ENCODE data around the gene NOTCH1. TPM values are rescaled to one million over a fixed set of nuclear protein-coding genes. Genes with fewer than 3 reads are reported as not detected.

NOTCH1 gene
- total RNA-seq, 1 donor from 2014 or later = 113 TPM

DNA sequence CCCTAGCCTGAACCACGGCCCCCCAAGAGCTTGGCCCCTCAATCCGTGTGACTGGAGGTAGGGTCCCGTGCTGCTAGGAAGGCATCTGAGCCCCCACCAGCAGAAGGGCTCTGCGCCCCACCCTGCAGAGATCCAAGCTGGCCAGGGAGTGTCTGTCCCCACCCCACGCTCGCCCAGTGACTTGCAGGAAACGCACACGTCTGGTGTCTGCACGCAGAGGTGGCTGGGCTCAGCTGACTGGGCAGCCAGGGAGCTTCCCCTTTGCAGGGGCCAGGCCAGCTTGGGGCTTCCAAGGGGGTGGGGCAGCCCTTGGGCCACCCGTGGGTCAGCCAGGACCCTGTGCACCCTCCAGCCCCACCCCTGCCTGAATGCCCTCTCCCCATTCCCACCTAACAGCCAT, 24.3 kb downstream of the NOTCH1 start:
- intact Hi-C loops (cut with micrococcal nuclease) = no loop called here
- Mint-ChIP-seq H3K36me3 (ENCODE audit: low read depth) (peaks cover 8% of the 10 kb centered on the region), H3K27ac (no peak overlapping the region)

DNA sequence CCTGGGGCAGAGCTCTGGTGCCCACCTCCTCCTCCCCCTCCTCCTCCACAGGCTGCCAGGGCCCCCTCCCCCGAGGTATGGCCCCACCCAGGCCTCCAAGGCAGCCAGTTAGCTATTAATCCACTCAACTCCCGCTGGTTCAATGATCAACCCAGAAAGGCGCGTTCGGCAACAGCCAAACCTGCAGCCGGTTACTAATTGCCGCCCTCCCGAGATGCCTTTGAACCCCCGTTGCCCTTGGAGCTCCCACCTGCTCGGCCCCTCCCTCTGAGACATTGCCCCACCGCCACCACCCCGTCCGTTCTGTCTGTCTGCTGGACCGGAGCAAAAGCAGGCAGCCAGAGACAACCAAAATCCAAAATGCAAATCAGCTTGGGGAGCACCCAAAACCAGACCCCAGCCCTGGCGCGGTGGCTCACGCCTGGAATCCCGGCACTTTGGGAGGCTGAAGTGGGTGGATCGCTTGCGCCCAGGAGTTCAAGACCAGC, 25.8 kb downstream of the NOTCH1 start:
- H3K4me1 Mint-ChIP-seq = no peaks in the 10 kb centered on the region
- no peaks in the 10 kb centered on the region for H3K27me3 Mint-ChIP-seq
- H3K36me3 Mint-ChIP-seq (ENCODE audit: low read depth) = peaks cover 8% of the 10 kb centered on the region
- DNase-seq = no peak
- intact Hi-C loops (cut with micrococcal nuclease) = no loop called here
- H3K4me3 Mint-ChIP-seq = no peak overlapping the region
- no peak overlapping the region for H3K27ac Mint-ChIP-seq
- H3K9me3 Mint-ChIP-seq = no peaks in the 10 kb centered on the region

More for the DNA sequence above, 24.3 kb downstream of the NOTCH1 start:
- no peaks in the 10 kb centered on the region for H3K4me1 Mint-ChIP-seq
- H3K9me3 Mint-ChIP-seq = no peaks in the 10 kb centered on the region
- H3K4me3 Mint-ChIP-seq = no peak overlapping the region
- H3K27me3 Mint-ChIP-seq = no peaks in the 10 kb centered on the region
- no peak for DNase-seq

DNA sequence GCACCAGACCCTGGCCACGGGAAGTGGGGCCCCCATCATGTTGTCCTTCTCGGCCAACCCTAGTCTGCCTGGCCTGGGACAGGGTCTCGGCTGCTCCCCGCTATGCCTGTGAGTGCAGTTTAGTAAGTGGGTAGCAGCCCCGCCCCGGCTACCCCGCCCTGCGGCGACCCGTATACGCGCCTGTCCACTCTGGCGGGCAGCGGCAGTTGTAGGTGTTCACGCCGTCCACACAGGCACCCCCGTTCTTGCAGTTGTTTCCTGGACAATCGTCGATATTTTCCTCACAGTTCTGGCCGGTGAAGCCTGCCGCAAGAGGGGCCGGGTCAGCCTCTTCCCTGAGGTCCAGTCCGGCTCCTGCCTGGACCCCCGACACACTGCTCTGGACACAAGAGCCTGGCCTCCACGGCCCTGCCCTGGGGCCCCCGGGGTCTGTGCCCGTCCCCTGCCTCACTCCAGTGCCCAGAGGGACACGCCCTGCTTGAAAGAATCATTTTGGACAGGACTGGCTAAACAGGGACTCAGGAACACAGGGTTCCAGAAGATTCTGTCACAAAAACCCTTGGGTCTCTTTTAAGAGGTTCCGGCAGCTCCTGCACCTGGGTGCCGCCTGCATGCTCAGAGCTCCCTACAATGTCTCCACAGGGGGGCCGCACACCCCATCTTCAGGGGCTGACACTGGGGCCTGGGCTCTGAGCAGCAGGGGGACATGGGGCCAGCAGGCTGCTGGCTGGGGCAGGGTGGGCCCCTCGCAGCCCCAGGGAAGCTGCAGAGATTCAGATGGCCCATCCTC, 26.4 kb downstream of the NOTCH1 start:
- H3K4me1 Mint-ChIP-seq = no peaks in the 10 kb centered on the region
- intact Hi-C loops (cut with micrococcal nuclease) = no loop called here
- H3K4me3 Mint-ChIP-seq = no peak overlapping the region
- no peak overlapping the region for H3K27ac Mint-ChIP-seq
- no peak for DNase-seq
- no peaks in the 10 kb centered on the region for H3K27me3 Mint-ChIP-seq
- H3K36me3 Mint-ChIP-seq (ENCODE audit: low read depth) = peaks cover 8% of the 10 kb centered on the region
- no peaks in the 10 kb centered on the region for H3K9me3 Mint-ChIP-seq

DNA sequence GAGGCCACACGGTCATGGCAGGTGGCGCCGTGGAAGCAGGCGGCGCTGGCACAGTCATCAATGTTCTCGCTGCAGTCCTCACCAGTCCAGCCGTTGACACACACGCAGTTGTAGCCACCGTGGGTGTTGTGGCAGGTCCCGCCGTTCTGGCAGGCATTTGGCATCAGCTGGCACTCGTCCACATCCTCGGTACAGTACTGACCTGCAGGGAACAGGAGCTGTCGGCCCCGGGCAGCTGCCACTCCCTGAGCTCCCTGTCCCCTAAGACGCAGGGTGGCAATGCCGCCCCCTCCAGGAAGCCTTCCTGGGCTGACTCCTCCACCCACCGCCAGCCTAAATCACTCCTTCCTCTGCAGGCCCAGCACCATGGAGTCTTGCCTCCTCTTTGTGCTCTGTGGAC, 27.2 kb downstream of the NOTCH1 start:
- Mint-ChIP-seq H3K9me3 (no peaks in the 10 kb centered on the region), H3K4me3 (no peak overlapping the region), H3K27ac (no peak overlapping the region), H3K36me3 (ENCODE audit: low read depth) (peaks cover 8% of the 10 kb centered on the region), H3K27me3 (no peaks in the 10 kb centered on the region), H3K4me1 (no peaks in the 10 kb centered on the region)
- DNase-seq = no peak
- intact Hi-C loops (cut with micrococcal nuclease) = no loop called here

DNA sequence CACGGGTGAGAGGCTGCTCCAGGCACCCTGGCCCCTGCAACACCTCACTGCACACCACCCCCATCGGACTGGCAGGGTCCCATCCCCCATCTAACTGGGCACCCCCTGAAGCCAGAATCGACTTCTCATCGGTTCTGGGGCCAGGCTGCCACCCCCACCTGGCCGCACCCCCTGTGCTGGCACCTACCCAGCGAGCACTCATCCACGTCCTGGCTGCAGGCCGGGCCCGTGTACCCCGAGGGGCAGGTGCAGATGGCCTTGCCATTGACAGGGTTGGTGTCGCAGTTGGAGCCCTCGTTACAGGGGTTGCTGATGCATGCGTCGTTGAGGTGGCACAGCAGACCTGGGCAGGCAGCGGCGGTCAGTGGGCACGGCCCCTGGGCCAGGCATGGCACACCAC, 27.9 kb downstream of the NOTCH1 start:
- Mint-ChIP-seq H3K36me3 (ENCODE audit: low read depth) (peaks cover 9% of the 10 kb centered on the region), H3K9me3 (no peaks in the 10 kb centered on the region), H3K27me3 (no peaks in the 10 kb centered on the region), H3K4me3 (no peak overlapping the region), H3K4me1 (no peaks in the 10 kb centered on the region), H3K27ac (no peak overlapping the region)
- intact Hi-C loops (cut with micrococcal nuclease) = no loop called here
- DNase-seq = no peak

DNA sequence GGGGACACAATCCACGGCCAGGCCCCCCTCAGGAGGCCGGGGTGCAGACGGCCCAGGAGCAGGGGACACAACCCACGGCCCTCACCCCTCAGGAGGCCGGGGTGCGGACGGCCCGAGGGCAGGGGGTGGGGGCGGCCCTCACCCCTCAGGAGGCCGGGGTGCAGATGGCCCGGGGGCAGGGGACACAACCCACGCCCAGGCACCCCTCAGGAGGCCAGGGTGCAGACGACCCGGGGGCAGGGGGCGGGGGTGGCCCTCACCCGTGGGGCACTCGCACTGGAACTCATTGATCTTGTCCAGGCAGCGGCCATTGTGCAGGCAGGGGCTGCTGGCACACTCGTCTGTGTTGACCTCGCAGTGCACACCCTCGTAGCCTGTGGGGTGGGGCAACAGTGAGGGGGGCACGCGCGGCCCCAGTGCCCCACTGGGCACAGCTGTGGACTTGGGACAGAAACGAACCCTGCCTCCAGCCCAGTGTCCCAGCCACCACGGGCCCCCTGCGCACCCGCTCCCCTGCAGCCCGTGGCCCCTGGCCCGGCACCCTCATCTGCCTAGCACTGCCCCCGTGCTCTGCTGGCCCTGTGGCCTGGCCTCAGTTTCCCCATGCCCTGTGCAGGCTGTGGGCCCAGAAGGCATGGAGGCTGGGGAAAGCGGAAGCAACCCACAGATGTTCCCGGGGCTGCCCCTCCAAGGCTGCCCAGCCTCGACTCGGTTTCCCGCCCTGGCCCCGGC, 28.7 kb downstream of the NOTCH1 start:
- no peak for DNase-seq
- H3K27me3 Mint-ChIP-seq = no peaks in the 10 kb centered on the region
- H3K27ac Mint-ChIP-seq = no peak overlapping the region
- no peak overlapping the region for H3K4me3 Mint-ChIP-seq
- H3K4me1 Mint-ChIP-seq = no peaks in the 10 kb centered on the region
- H3K36me3 Mint-ChIP-seq (ENCODE audit: low read depth) = peaks cover 11% of the 10 kb centered on the region
- no peaks in the 10 kb centered on the region for H3K9me3 Mint-ChIP-seq
- intact Hi-C loops (cut with micrococcal nuclease) = no loop called here

DNA sequence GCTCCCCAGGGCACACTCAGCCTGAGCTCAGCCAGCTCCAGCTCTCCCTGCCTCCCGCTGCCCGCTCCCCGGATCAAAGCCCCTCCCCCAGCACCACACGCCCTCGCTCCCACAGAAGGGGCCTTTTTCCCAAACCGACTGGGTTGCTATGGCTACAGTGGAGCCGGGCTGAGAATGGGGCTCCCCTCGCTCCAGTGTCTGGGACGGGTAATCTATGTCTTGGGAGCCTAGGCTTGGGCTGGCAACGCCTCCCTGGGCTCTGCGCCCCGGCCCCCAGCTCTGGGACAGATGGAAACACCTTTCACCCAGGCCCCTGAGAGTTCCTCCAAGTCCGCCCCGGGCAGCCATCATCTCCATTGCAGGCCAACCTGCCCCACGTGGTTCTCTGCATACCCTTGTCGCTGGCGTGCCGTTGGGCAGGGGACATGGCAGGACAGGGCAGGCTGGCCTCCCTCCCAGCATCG, 29.6 kb downstream of the NOTCH1 start:
- Mint-ChIP-seq H3K27ac (no peak overlapping the region), H3K9me3 (no peaks in the 10 kb centered on the region), H3K4me1 (no peaks in the 10 kb centered on the region), H3K27me3 (no peaks in the 10 kb centered on the region), H3K36me3 (ENCODE audit: low read depth) (peaks cover 13% of the 10 kb centered on the region), H3K4me3 (no peak overlapping the region)
- intact Hi-C loops (cut with micrococcal nuclease) = no loop called here
- no peak for DNase-seq

DNA sequence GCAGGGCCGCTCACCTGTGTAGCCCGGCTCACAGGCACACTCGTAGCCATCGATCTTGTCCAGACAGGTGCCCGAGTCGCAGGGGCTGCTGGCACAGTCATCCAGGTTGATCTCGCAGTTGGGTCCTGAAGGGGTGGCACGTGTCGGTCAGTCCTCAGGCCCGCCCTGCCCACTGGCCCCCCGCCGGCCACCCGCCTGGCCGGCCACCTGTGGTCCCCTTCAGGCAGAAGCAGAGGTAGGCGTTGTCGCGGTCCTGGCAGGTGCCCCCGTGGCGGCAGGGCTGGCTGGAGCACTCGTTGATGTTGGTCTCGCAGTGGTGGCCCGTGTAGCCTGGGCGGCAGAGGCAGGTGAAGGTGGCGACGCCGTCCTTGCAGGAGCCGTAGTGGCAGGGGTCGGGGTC, 30.6 kb downstream of the NOTCH1 start:
- no peaks in the 10 kb centered on the region for H3K4me1 Mint-ChIP-seq
- no peak overlapping the region for H3K27ac Mint-ChIP-seq
- H3K4me3 Mint-ChIP-seq = no peak overlapping the region
- H3K27me3 Mint-ChIP-seq = no peaks in the 10 kb centered on the region
- peaks cover 17% of the 10 kb centered on the region for H3K36me3 Mint-ChIP-seq (ENCODE audit: low read depth)
- intact Hi-C loops (cut with micrococcal nuclease) = no loop called here
- no peaks in the 10 kb centered on the region for H3K9me3 Mint-ChIP-seq
- DNase-seq = no peak

DNA sequence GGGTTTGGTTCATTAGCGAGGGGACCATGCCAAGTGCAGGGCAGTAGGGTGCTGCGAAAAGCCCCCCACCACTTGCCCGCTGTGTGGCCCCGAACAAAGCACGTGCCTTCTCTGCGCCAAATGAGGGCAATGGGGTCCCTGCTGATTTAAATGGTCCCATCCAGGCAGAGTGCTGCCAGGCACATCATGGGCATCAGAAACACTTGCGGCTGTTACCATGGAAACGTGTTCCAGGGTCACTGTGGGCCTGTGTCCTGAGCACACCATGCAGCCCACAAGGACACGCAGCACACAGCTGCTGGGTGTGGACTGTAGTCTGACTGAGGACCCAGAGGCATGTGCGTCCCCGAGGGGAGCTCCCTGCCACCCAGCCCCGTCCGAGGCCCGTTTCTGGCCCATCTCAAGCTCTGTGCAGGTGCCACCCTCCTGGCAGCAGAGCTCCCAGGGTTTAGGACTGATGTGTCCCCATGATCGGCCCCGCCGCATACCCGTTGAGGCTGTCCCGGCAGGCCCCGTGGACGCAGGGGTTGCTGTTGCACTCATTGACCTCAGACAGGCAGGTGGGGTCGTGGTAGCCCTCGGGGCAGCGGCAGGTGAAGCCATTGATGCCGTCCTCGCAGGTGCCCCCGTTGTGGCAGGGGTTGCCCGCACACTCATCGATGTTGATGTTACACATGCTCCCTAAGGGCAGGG, 31.7 kb downstream of the NOTCH1 start:
- H3K27ac Mint-ChIP-seq = no peak overlapping the region
- H3K9me3 Mint-ChIP-seq = no peaks in the 10 kb centered on the region
- H3K4me3 Mint-ChIP-seq = no peak overlapping the region
- no peaks in the 10 kb centered on the region for H3K4me1 Mint-ChIP-seq
- DNase-seq = no peak
- intact Hi-C loops (cut with micrococcal nuclease) = no loop called here
- no peaks in the 10 kb centered on the region for H3K27me3 Mint-ChIP-seq
- peaks cover 21% of the 10 kb centered on the region for H3K36me3 Mint-ChIP-seq (ENCODE audit: low read depth)

DNA sequence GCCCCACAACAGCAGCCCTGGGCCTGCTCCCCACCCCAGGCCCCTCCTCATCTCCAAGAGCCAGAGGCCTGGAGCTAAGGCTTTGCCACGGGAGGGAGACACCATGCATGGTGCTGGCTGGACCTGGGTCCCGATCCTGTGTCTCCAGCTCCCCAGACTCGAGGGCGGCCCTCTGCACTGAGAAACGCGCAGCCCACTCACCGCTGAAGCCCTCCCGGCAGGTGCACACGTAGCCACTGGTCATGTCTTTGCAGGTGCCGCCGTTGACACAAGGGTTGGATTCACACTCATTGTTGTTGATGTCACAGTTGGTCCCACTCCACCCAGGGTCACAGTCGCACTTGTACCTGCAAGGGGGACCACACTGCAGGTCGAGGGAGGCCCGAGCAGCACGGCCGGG, 32.7 kb downstream of the NOTCH1 start:
- H3K4me3 Mint-ChIP-seq = no peak overlapping the region
- peaks cover 19% of the 10 kb centered on the region for H3K36me3 Mint-ChIP-seq (ENCODE audit: low read depth)
- H3K4me1 Mint-ChIP-seq = no peaks in the 10 kb centered on the region
- no peaks in the 10 kb centered on the region for H3K9me3 Mint-ChIP-seq
- no peak overlapping the region for H3K27ac Mint-ChIP-seq
- intact Hi-C loops (cut with micrococcal nuclease) = no loop called here
- H3K27me3 Mint-ChIP-seq = no peaks in the 10 kb centered on the region
- no peak for DNase-seq

DNA sequence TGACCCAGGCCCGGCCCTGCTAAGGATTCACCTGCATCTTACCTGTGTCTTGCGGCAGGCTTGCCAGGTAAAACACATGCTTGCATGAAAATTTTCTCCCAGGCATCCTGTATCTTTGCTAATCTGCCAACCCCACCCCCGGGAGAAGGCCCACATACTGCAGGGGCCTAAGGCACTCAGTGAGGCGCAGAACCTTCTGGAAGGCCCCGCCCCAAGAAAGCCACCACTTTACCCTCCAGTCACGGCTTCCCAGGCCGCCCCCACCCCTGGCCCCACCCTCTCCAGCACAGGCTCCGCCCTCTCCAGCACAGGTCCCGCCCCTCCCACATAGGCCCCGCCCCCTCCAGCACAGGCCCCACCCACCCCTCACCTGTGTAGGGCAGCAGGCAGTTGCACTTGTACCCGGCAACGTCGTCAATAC, 33.2 kb downstream of the NOTCH1 start:
- H3K4me1 Mint-ChIP-seq = no peaks in the 10 kb centered on the region

DNA sequence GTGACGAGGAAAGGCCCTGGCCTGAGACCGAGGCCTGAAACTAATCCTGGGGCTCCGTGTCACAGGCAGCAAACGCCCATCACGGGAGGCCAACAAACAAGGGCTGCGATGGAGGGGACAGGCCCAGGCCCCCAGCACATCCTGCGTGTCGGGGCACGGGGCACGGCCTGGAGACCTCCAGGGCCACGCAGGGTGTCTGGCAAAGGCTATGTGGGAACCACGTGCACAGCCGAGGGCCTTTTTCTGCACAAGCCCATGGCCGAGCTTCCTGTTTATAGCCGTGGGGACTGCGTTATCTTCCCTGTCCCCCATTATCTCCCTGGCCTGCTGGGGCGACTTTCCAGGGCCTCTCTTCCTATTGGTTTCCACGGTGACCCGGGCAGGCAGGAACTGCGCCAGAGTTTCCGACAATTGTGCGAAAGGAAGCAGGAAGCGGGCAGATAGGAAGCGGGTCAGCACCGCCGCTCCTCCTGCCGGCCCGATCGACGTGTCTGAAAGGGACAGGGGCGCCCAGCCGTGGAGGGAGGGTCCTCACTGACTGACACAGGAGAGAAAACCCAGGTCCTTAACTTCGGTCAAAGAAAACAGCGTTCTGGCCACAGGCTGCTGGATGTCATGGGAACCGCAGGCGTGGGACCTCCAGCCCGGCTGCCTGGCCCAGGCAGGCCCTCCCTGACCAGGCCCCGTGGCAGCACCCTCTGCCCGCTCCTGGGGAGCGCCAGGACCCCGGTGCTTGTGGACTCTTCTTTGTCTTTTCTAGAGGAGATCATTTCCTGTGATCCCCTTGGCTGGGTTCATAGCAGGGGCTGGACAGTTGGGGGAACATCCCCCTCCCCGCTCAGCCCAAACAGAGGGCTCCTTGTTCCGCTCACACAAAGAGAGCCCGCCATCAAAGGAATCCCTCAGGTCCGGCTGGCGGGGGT, 33.9 kb downstream of the NOTCH1 start:
- H3K36me3 Mint-ChIP-seq (ENCODE audit: low read depth) = peaks cover 20% of the 10 kb centered on the region

More for the DNA sequence above, 33.2 kb downstream of the NOTCH1 start:
- peaks cover 21% of the 10 kb centered on the region for H3K36me3 Mint-ChIP-seq (ENCODE audit: low read depth)
- H3K27ac Mint-ChIP-seq = no peak overlapping the region
- intact Hi-C loops (cut with micrococcal nuclease) = no loop called here
- H3K9me3 Mint-ChIP-seq = no peaks in the 10 kb centered on the region
- no peak overlapping the region for H3K4me3 Mint-ChIP-seq
- DNase-seq = no peak
- no peaks in the 10 kb centered on the region for H3K27me3 Mint-ChIP-seq

DNA sequence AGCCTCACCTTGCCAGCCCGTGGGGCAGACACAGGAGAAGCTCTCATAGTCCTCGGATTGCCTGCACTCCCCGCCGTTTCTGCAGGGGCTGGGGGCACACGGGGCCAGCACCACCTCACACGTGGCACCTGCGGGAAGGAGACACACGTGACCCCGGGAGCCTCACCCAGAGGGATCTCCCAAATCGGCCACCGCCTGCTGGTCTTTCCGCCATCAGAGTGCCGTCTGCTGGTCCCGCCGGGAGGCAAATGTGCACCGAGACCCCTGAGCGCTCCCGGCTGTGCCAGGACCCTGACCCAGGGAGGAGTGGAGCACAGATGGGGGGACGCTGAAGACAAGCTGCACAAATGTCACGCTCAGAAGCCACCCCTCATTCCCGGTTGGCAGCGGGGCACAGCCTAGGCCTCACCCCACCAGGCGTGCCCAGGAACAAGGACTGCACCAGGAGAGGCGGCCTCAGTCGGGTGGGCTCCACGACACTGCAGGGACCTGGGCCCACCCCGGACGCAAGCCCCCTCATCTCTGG, 34.6 kb downstream of the NOTCH1 start:
- DNase-seq = no peak
- Mint-ChIP-seq H3K27me3 (no peaks in the 10 kb centered on the region), H3K27ac (no peak overlapping the region), H3K4me3 (no peak overlapping the region), H3K9me3 (no peaks in the 10 kb centered on the region), H3K4me1 (no peaks in the 10 kb centered on the region), H3K36me3 (ENCODE audit: low read depth) (peaks cover 20% of the 10 kb centered on the region)
- intact Hi-C loops (cut with micrococcal nuclease) = no loop called here

More for the DNA sequence above, 33.9 kb downstream of the NOTCH1 start:
- no peak overlapping the region for H3K4me3 Mint-ChIP-seq
- no peak overlapping the region for H3K27ac Mint-ChIP-seq
- no peaks in the 10 kb centered on the region for H3K9me3 Mint-ChIP-seq
- H3K27me3 Mint-ChIP-seq = no peaks in the 10 kb centered on the region
- intact Hi-C loops (cut with micrococcal nuclease) = no loop called here
- no peaks in the 10 kb centered on the region for H3K4me1 Mint-ChIP-seq
- no peak for DNase-seq
